Psoas muscle (tissue), 8 donors: ENCODE data around the gene CBFA2T3. TPM values are rescaled to one million over a fixed set of nuclear protein-coding genes. Genes with fewer than 3 reads are reported as not detected.

Source experiments
- ATAC-seq, 4 donors: fragments of 200-7000 bp; cut with Tn5 transposase; one replicate each; pipeline ENCODE4 v1.9.1; 2020; ENCODE audit warnings: moderate library complexity in 3 of 4, mild to moderate bottlenecking in 2 of 4
- DNase-seq, 2 donors: peaks; one replicate each; pipeline ENCODE4 v3.0.0-alpha.2; 2020
- H3K27ac ChIP-seq: fragments of 200-600 bp; one replicate; pipeline ENCODE4 v1.8.0; 2022
- H3K27me3 ChIP-seq, 3 donors: fragments of 200-600 bp in 1 of 3; one replicate each; pipeline versions ENCODE4 v1.6.1 to v1.8.0; 2013 to 2022; ENCODE audit warnings: low read length in 2 of 3, mild to moderate bottlenecking in 2 of 3, moderate library complexity in 1 of 3; ENCODE audit not compliant: insufficient read depth in 3 of 3
- H3K36me3 ChIP-seq, 2 donors: fragments of 200-600 bp in 1 of 2; one replicate each; pipeline versions ENCODE4 v1.6.1 to v1.8.0; 2013 to 2022; ENCODE audit warnings: low read depth in 1 of 2, mild to moderate bottlenecking in 1 of 2, moderate library complexity in 1 of 2; ENCODE audit not compliant: insufficient read depth in 1 of 2
- H3K4me1 ChIP-seq: fragments of 200-600 bp; one replicate; pipeline ENCODE4 v1.8.0; 2022
- H3K4me3 ChIP-seq: fragments of 200-600 bp; one replicate; pipeline ENCODE4 v1.8.0; 2022; ENCODE audit warnings: mild to moderate bottlenecking
- H3K9me3 ChIP-seq: fragments of 200-600 bp; one replicate; pipeline ENCODE4 v1.8.0; 2022
- CTCF ChIP-seq: fragments of 200-600 bp; IDR thresholded peaks from one replicate; pipeline ENCODE4 v1.8.0; 2022; ENCODE audit warnings: antibody characterized with exemption
- WGBS, 3 donors: extraction: QIAGEN DNeasy Blood & Tissue Kit; methylation state at CpG; one replicate each; pipeline versions ENCODE4 v1.1.6 to v1.1.7; 2013; 5-methylcytosine and 5-hydroxymethylcytosine counted together
- intact Hi-C, 2 donors: fragments of 100-400 bp; cut with DNase I; formaldehyde crosslinking; loops; one replicate each; pipeline versions ENCODE4 v1.11.0 to v1.14.2; 2022
- polyA plus RNA-seq, 3 donors: library from polyadenylated mRNA; stranded (reverse); fragments of 200-250 nt; gene quantifications; one replicate each; pipeline ENCODE4 v1.2.3, GENCODE V29; 2013
- total RNA-seq, 4 donors: library from RNA; stranded (reverse); fragmentation: NEBNext Ultra II Directional in 2 of 4; extraction: Animal tissue kit (Norgen Biotek cat#: 25700) in 2 of 4; gene quantifications; one replicate each; pipeline versions ENCODE4 v1.2.1 to v1.2.4, GENCODE V29; 2021 to 2023
- donor health status: healthy with polysubstance abuse.
- donor health status: DM: no; HTN: no; CAD: no; lungs with moderate emphysema.
- donor health status: Bipolar disorder and iron deficiency.
- donor health status: healthy.
- donor health status: DM: yes; HTN: yes; CAD: no.
- donor health status: DM: no; HTN: no; CAD: no.
- donor health status: DM: no; HTN: no; CAD: no.
- donor health status: DM: yes; HTN: yes; CAD: no.

Gene CBFA2T3
- total and polyA plus RNA-seq, 7 donors, result 2.6 to 15.0 (median 6.0) TPM

- Histone ChIP-seq H3K27ac (no peak overlapping the region), H3K36me3 (no peaks in the 10 kb centered on the region), H3K9me3 (no peaks in the 10 kb centered on the region), H3K4me1 (peaks cover 21% of the 10 kb centered on the region), H3K27me3 (peaks cover 0 to 15% (median 0%) of the 10 kb centered on the region in 3 donors), H3K4me3 (no peak overlapping the region)
- 78 to 88% (median 84%) methylated on average over 25 to 26 of the region's 26 CpGs for WGBS, 3 donors
- no peak for DNase-seq
- no peak for TF ChIP-seq CTCF
- ATAC-seq, result no peak
- intact Hi-C loops, result no loop called here
These were observed 49.3 kb downstream of the CBFA2T3 start for GRCh38 chr16:88927661-88928060.

GRCh38 chr16:88927010-88927409 is 50.0 kb downstream of the CBFA2T3 start:
- TF ChIP-seq CTCF, result no peak
- Histone ChIP-seq H3K36me3 (no peaks in the 10 kb centered on the region), H3K27me3 (peaks cover 0 to 15% (median 0%) of the 10 kb centered on the region in 3 donors), H3K9me3 (no peaks in the 10 kb centered on the region), H3K4me3 (no peak overlapping the region), H3K27ac (no peak overlapping the region), H3K4me1 (peaks cover 26% of the 10 kb centered on the region)
- ATAC-seq (no peak), DNase-seq (no peak)
- intact Hi-C loops, result no loop called here
- 85 to 90% (median 87%) methylated on average over 19 to 21 of the region's 21 CpGs for WGBS, 3 donors

- ATAC-seq, result no peak
- WGBS, 3 donors, result 84 to 91% (median 89%) methylated on average over 27 of the region's 27 CpGs
These were observed 50.5 kb downstream of the CBFA2T3 start for GRCh38 chr16:88926374-88926990.

GRCh38 chr16:88925540-88925887 is 51.5 kb downstream of the CBFA2T3 start:
- peaks cover 0 to 15% (median 0%) of the 10 kb centered on the region in 3 donors for H3K27me3 ChIP-seq
- WGBS, 3 donors, result 53 to 78% (median 63%) methylated on average over 16 of the region's 16 CpGs

More at GRCh38 chr16:88926374-88926990, 50.5 kb downstream of the CBFA2T3 start:
- no peaks in the 10 kb centered on the region for H3K9me3 ChIP-seq
- no peak for DNase-seq
- peaks cover 31% of the 10 kb centered on the region for H3K4me1 ChIP-seq
- H3K27ac ChIP-seq, result no peak overlapping the region
- no peak for TF ChIP-seq CTCF
- no peaks in the 10 kb centered on the region for H3K36me3 ChIP-seq
- intact Hi-C loops, result no loop called here
- H3K27me3 ChIP-seq, result peaks cover 0 to 15% (median 0%) of the 10 kb centered on the region in 3 donors
- H3K4me3 ChIP-seq, result no peak overlapping the region

More at GRCh38 chr16:88925540-88925887, 51.5 kb downstream of the CBFA2T3 start:
- TF ChIP-seq CTCF, result no peak
- no peaks in the 10 kb centered on the region for H3K36me3 ChIP-seq
- peak overlapping the region; percentile 15 for H3K4me3 ChIP-seq
- H3K4me1 ChIP-seq, result peaks cover 36% of the 10 kb centered on the region
- no peaks in the 10 kb centered on the region for H3K9me3 ChIP-seq
- intact Hi-C loops, result no loop called here
- ATAC-seq, result no peak
- H3K27ac ChIP-seq, result no peak overlapping the region
- DNase-seq, result no peak
